LoVo (cell line): Measurements from ENCODE around the gene PCED1A.

Experiments used
- DNase-seq: peaks from one replicate; pipeline ENCODE4 v3.0.0-alpha.2; 2016; ENCODE audit warnings: low spot score

PCED1A gene

GRCh38 chr20:2804041-2804828 lies 36.2 kb downstream of the PCED1A start:
- no peak for DNase-seq

DNA sequence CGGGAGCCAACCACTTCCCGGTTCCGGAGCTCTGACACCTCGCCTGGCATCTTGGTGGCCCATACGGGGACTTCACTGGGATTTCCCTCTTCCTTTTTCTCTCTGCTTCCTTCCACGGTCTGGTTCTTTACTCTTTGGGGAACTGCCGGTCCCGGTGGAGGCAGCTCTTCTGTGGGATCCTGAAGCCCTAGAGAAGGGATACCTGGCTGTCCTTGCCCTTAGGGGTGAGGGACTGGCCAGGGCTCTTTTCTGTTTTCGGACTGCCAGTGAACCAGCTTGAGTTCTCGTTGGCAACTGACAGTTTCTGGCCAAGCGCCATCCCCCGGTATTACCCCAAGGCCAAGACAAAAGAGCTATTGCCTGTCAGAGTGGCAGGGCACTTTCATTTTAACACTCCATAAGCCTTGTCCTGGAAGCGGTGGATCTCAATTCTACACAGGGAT lies 39.1 kb downstream of the PCED1A start:
- DNase-seq = no peak

- no peak for DNase-seq
Observed at GRCh38 chr20:2800521-2801285, 39.8 kb downstream of the PCED1A start, which contains the start of gene CPXM1. CPXM1 (minus strand) TSS chr20:2800627; CDS start chr20:2800572, 55 bp downstream.

DNA sequence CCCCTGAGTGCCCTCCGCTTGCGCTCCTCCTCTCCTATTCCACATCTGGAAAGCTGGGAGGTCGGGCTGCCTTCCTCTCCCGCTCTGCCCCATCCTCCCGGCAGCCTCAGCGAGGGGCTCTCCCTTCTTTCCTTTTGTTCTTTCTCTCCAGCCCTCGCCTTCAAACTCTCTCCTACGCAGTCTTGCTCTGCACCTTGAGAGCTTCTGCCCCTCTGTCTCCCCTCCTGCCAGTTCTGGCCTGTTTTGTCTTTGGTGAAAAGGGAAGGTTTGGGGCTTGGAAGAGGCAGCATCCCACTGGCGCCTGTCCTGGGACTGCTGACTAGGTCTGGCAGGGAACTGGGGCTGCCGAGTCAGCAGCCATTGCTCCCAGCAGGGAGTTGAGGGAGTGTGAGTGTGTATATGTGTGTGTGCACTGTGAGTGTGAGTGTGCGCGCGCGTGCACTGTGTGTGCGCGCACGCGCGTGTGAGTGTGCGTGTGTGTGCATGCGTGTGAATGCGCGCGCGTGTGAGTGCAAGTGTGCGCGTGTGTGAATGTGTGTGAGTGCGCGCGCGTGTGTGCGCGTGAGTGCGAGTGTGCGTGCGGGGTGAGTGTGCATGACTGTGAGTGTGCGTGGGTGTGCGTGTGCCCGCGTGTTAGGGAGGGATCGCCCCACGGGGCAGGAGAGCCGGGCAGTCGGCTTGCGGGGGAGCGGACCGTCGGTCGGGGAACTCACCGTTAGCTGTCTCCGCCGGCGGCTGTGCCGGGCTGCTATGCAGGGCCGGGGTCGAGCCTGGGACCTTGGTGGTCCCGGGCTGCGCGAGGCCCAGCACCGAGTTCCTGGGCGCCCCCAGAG lies 40.6 kb downstream of the PCED1A start:
- DNase-seq = no peak

DNA sequence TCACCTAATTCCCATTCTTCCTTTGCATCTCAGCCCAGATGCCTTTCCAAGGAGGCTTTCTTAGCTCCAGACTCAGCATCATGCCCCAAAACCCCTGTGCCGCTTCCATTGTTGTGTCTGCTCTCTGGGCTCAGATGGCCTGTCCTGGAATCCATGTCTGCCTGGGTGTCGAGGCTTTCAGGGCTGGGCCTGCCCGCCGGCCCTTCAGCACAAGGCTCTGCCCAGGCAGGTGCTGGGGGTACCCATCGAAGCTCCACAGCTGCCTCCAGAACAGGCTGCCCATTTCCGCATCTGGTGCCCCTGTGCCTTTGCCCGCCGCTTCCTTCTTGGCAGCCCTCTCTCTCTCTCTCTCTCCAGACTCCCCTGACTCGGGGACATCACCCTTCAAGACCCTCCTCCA lies 41.2 kb downstream of the PCED1A start:
- no peak for DNase-seq

DNA sequence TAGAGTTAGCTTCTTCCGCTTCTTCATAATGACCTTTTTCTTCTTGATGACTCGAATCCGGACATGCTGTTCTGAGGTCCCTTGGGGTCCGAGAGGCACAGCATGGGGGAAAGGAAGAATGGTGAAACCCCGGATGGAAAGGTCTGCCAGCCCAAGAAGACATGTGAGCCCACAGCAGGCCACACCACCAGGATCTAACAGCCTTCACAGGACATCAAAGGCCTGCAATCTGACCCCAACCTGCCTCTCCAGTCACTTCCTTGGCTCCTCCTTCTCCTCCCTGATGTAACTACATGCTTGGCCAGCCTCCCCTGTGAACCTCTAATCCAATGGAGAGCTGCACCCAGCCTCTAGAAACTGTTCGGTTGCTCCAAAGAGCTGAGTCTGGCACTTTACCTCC lies 41.6 kb downstream of the PCED1A start:
- no peak for DNase-seq

DNA sequence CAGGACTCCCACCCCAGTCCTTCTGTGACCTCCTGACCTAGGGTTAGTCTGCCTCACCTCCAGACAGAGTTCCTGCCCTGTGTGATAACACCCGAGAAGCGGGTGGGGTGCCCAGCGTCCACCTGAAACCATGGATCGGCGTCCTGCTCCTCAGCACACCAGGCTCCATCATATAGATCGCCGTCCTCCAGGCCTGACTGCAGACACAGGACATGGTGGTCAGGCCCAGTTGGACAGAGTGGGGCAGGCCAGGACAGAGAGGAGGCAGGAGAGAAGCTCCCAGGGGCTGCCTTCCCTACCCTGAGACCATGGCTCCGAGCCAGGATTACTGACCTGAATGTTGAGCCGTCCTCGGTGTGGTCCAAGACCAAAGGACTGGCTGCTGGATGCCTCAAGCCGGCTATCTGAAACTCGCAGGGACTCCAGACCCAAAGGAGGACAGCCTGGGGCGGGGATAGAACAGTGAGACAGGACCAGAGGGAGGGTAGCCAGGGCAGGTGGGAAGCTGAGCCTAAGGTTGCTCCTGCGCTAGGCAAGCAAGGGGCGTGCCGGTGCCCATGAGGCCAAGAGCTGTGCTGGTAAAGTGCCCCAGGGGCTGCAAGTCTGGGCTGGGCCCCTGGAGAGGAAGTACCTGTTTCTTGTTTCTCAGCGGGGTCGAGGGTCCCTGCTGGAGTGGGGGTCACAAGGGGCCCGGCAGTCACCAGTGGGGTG lies 42.2 kb downstream of the PCED1A start:
- DNase-seq = no peak

- no peak for DNase-seq
Observed at GRCh38 chr20:2797136-2797983, 43.1 kb downstream of the PCED1A start.

- no peak for DNase-seq
Observed at GRCh38 chr20:2796011-2796660, 44.3 kb downstream of the PCED1A start.

- no peak for DNase-seq
Observed at GRCh38 chr20:2795451-2795850, 45.0 kb downstream of the PCED1A start.

DNA sequence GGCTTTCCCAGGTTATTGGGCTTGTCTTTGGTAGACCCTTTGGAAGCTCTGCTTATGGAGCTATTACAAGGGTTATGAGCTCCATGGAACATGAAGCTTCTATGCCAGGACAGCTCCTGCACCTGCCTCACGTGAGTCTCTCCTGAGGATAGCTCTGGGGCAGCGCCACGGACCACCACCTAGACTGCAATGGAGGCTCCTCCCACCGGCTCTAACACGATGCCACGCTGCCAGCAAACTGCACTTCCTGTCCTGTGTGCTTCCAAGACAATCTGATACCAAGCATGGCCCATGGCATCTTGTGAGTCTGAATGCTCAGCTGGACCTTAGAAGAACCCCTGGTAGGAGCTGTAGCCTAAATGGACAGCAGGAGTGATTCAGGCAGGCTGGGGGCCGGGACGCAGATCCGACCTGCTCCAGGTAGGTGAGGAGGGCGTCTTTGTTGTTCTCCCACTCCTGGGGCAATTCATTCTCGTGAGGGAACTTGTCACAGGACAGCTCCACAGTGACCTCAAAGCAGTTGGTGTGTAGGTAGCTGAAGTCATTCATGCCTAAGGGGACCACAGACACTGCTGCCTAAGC lies 45.5 kb downstream of the PCED1A start:
- no peak for DNase-seq

DNA sequence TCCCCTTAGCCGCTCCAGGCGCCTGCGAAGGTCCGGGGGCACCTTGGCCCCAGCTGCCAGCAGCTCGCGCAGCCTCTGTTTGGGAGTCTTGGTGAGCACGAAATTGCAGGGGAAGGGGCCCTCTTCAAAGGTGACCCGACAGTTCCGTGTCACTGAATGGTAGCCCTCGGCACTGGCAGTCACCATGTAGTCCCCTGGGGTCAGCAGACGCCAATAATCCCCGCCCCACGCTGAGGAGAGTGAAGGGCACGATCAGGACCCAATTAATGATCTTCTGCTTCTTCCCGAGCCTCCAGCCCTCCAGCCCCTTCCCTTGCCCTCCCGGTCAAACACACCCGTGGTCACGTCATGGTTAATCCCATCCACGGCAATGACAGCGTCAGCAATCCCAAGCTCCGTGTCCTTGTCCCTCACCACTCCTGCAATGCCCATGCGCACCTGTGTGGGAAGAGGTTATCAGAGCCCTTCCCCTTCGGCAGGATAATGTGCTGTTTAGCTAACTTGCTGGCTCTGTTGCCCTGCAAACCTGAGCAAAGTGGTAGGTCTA lies 46.2 kb downstream of the PCED1A start:
- DNase-seq = no peak

GRCh38 chr20:2793471-2793870 lies 47.0 kb downstream of the PCED1A start:
- no peak for DNase-seq
